Retinal pigment epithelial cell (primary cell): ENCODE data around the gene RUNDC1.

Experiments used
- DNase-seq: peaks from one replicate; pipeline ENCODE4 v3.0.0-alpha.2; 2010; ENCODE audit warnings: low read depth
- H3K4me3 ChIP-seq: 2 replicates; pipeline ENCODE4 v1.5.1; 2011; ENCODE audit warnings: mild to moderate bottlenecking, low read length, control low read depth, moderate library complexity
- TF ChIP-seq, protein P1 (sequence below): conservative IDR thresholded peaks from 2 replicates; pipeline ENCODE4 v1.5.1; 2011; ENCODE audit warnings: low read depth, low read length, control low read depth, inconsistent platforms

Gene RUNDC1

DNA sequence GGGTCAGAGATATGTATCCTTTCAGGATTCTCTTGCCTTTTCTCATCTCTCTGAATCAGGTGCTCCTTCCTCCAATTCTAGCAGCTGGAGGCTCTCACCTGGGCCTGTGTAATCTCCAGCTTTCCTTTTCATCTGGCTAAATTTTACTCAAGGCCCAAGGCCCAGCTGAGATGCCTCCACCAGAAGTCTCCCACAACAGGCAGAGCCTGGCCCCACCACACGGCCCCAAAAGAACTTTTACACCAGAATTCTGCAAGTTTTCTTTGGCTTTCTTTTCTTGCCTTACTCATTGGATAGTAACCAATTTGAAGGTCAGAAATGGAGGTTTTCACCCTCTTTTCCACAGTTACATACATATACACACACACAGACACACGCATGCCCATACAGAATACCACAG is 59.3 kb downstream of the RUNDC1 start:
- DNase-seq, result no peak
- TF ChIP-seq, protein P1, sequence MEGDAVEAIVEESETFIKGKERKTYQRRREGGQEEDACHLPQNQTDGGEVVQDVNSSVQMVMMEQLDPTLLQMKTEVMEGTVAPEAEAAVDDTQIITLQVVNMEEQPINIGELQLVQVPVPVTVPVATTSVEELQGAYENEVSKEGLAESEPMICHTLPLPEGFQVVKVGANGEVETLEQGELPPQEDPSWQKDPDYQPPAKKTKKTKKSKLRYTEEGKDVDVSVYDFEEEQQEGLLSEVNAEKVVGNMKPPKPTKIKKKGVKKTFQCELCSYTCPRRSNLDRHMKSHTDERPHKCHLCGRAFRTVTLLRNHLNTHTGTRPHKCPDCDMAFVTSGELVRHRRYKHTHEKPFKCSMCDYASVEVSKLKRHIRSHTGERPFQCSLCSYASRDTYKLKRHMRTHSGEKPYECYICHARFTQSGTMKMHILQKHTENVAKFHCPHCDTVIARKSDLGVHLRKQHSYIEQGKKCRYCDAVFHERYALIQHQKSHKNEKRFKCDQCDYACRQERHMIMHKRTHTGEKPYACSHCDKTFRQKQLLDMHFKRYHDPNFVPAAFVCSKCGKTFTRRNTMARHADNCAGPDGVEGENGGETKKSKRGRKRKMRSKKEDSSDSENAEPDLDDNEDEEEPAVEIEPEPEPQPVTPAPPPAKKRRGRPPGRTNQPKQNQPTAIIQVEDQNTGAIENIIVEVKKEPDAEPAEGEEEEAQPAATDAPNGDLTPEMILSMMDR, result no peak
- no peak overlapping the region for H3K4me3 ChIP-seq

DNA sequence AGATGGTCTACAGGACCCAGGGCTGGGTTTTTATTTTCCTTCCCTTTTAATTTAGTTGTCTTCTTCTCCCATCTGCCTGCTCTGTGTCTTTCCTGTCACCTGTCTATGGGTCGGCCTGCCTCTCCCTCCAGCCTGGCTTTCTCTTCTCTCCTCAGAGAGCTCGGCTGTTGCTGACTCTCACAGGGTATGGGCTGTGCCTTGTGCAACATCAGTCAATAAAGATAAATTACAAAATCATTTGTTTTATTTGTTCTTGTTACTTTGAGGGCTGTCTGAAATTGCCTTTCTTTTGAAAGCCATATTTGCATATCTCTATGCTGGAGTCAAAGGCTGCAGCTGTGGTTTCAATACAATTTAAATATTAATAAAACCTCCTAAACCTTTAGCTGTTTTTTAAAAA is 60.3 kb downstream of the RUNDC1 start:
- no peak overlapping the region for H3K4me3 ChIP-seq
- TF ChIP-seq, protein P1, result no peak

DNA sequence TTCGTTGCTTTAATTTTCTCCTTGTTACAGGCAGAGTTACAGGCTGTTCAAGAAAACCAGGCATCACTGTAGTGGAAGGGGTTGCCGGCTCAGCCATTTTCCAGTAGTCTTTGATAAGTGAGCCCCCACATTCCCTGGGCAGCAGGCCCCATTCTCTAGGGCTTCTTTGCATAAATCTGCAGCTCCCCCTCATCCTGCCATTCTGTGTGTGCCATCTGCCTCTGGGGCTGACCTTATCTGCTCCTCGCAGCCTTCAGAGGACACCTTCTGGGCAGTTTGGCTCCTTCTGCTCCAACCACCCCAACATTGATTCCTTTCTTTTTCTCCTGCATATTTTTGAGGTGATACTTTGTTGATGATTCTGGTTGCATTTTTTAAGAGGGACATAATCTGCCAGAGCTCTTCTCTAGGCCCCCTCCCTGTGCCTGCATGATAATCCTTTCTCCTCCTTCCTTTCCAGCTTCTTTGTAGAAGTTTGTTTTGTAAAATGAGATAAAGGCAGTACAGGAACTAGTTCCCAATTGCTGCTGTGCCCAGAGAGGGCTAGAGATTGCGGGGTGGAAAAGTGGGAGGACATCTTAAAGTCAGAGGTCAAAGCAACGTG is 61.8 kb downstream of the RUNDC1 start:
- H3K4me3 ChIP-seq, result no peak overlapping the region
- DNase-seq, result no peak
- TF ChIP-seq, protein P1, result no peak

More for the DNA sequence above, 60.3 kb downstream of the RUNDC1 start:
- DNase-seq, result no peak
